T47D (cell line): ENCODE data around the gene ALDH18A1.
A peak's percentile ranks its signal among the peaks of the same experiment; 100 is the strongest.
"Not testable (repeated sequence)": the region's sequence is repeated elsewhere in the genome, so short reads cannot be mapped to it uniquely, and the experiment has no call there.

Experiments
- DNase-seq, 2 experiments: peaks; one replicate each; pipeline versions ENCODE4 v3.0.0 to v3.0.0-alpha.2; 2011 to 2012; ENCODE audit warnings: low read depth in 1 of 2, low spot score in 1 of 2
- JUND ChIP-seq: IDR thresholded peaks from 2 replicates; pipeline ENCODE4 v1.6.1; 2012; ENCODE audit warnings: low read depth
- in situ Hi-C: cut with HindIII; loops from 2 replicates; pipeline ENCODE4 v1.10.0; 2016; ENCODE audit warnings: low sequenced_read_pairs, low pct_unique_long_range_greater_than_20kb

The ALDH18A1 gene

GRCh38 chr10:95637140-95637539 is 19.4 kb downstream of the ALDH18A1 start:
- in situ Hi-C loops, result no loop called here
- no peak for DNase-seq
- TF ChIP-seq JUND, result no peak

GRCh38 chr10:95635319-95635733 is 21.2 kb downstream of the ALDH18A1 start:
- in situ Hi-C loops, result no loop called here
- no peak for DNase-seq
- no peak for TF ChIP-seq JUND

- no peak for TF ChIP-seq JUND
- DNase-seq, result no peak
- in situ Hi-C loops, result no loop called here
Observed at GRCh38 chr10:95628786-95629185, 27.7 kb downstream of the ALDH18A1 start.

- in situ Hi-C loops, result no loop called here
Observed at GRCh38 chr10:95626500-95626899, 30.0 kb downstream of the ALDH18A1 start.

GRCh38 chr10:95620415-95620814 is 36.1 kb downstream of the ALDH18A1 start:
- DNase-seq, in situ Hi-C loops: not testable (repeated sequence)

More at GRCh38 chr10:95626500-95626899, 30.0 kb downstream of the ALDH18A1 start:
- no peak for DNase-seq
- TF ChIP-seq JUND, result no peak

GRCh38 chr10:95618101-95618500 is 38.4 kb downstream of the ALDH18A1 start:
- TF ChIP-seq JUND, result no peak
- in situ Hi-C loops, result no loop called here
- peak in 1 of 2 experiments; percentile 70 for DNase-seq

GRCh38 chr10:95616446-95616845 is 40.1 kb downstream of the ALDH18A1 start:
- TF ChIP-seq JUND, result no peak
- DNase-seq, result no peak
- in situ Hi-C loops, result no loop called here

GRCh38 chr10:95613330-95613729 is 43.2 kb downstream of the ALDH18A1 start:
- no peak for TF ChIP-seq JUND
- in situ Hi-C loops, result no loop called here
- no peak for DNase-seq

GRCh38 chr10:95610727-95611126 is 45.8 kb downstream of the ALDH18A1 start:
- TF ChIP-seq JUND, result no peak
- in situ Hi-C loops, result no loop called here
- DNase-seq, result no peak

GRCh38 chr10:95606922-95607321 is 49.6 kb downstream of the ALDH18A1 start:
- TF ChIP-seq JUND, result no peak

GRCh38 chr10:95605163-95605562 is 51.3 kb downstream of the ALDH18A1 start:
- in situ Hi-C loops, result no loop called here
- no peak for DNase-seq
- TF ChIP-seq JUND, result no peak

More at GRCh38 chr10:95606922-95607321, 49.6 kb downstream of the ALDH18A1 start:
- DNase-seq, result no peak
- in situ Hi-C loops, result no loop called here

- in situ Hi-C loops, result no loop called here
- no peak for TF ChIP-seq JUND
Observed at GRCh38 chr10:95604630-95605029, 51.9 kb downstream of the ALDH18A1 start.

GRCh38 chr10:95602382-95602781 is 54.1 kb downstream of the ALDH18A1 start:
- in situ Hi-C loops, result no loop called here
- TF ChIP-seq JUND, result no peak
- DNase-seq, result no peak

More at GRCh38 chr10:95604630-95605029, 51.9 kb downstream of the ALDH18A1 start:
- no peak for DNase-seq

GRCh38 chr10:95601116-95601719 is 55.3 kb downstream of the ALDH18A1 start:
- no peak for TF ChIP-seq JUND
- in situ Hi-C loops, result no loop called here
- DNase-seq, result peak; percentile 74 to 95
